Natural killer cell (primary cell): ENCODE data around the gene CNN1. TPM values are rescaled to one million over a fixed set of nuclear protein-coding genes. Genes with fewer than 3 reads are reported as not detected.
A peak's percentile ranks its signal among the peaks of the same experiment; 100 is the strongest.
"Not testable (repeated sequence)": the region's sequence is repeated elsewhere in the genome, so short reads cannot be mapped to it uniquely, and the experiment has no call there.

Experiments used
- ATAC-seq, 3 donors: fragments of 150-1000 bp in 2 of 3; fragments of 200-7000 bp in 1 of 3; cut with Tn5 transposase; 1 replicate in 1 of 3; 2 replicates in 2 of 3; pipeline ENCODE4 v1.10.0; 2021; ENCODE audit warnings: mild to moderate bottlenecking in 2 of 3, moderate library complexity in 2 of 3
- DNase-seq, 2 donors: peaks; one replicate each; pipeline versions ENCODE4 v3.0.0 to v3.0.0-alpha.2; 2013 to 2021; ENCODE audit warnings: mixed read lengths in 1 of 2
- H3K27ac ChIP-seq: one replicate; pipeline ENCODE4 v1.5.1; 2013; ENCODE audit warnings: mild to moderate bottlenecking, low read length
- H3K27me3 ChIP-seq: one replicate; pipeline ENCODE4 v1.6.1; 2013; ENCODE audit warnings: low read length; ENCODE audit not compliant: control insufficient read depth, insufficient read depth
- H3K36me3 ChIP-seq: one replicate; pipeline ENCODE4 v1.6.1; 2013; ENCODE audit warnings: low read length; ENCODE audit not compliant: control insufficient read depth, insufficient read depth
- H3K4me1 ChIP-seq: one replicate; pipeline ENCODE4 v1.6.1; 2013; ENCODE audit warnings: low read length; ENCODE audit not compliant: control insufficient read depth, insufficient read depth
- H3K4me3 ChIP-seq: one replicate; pipeline ENCODE4 v1.5.1; 2013; ENCODE audit warnings: low read length
- H3K9me3 ChIP-seq: one replicate; pipeline ENCODE4 v1.6.1; 2013; ENCODE audit warnings: low read length; ENCODE audit not compliant: control insufficient read depth, insufficient read depth
- H3K27ac Mint-ChIP-seq, 2 donors: one replicate each; pipeline ENCODE4 v1.8.0; 2022; ENCODE audit warnings: mild to moderate bottlenecking in 2 of 2, mixed read lengths in 2 of 2, moderate library complexity in 1 of 2
- H3K27me3 Mint-ChIP-seq, 2 donors: one replicate each; pipeline ENCODE4 v1.8.0; 2022; ENCODE audit warnings: low read depth in 2 of 2, mixed read lengths in 2 of 2
- H3K36me3 Mint-ChIP-seq: one replicate; pipeline ENCODE4 v1.8.0; 2022; ENCODE audit warnings: mixed read lengths
- H3K4me1 Mint-ChIP-seq, 2 donors: one replicate each; pipeline ENCODE4 v1.8.0; 2022; ENCODE audit warnings: mixed read lengths in 2 of 2
- H3K4me3 Mint-ChIP-seq: one replicate; pipeline ENCODE4 v1.8.0; 2022; ENCODE audit warnings: mild to moderate bottlenecking, moderate library complexity, mixed read lengths
- H3K9me3 Mint-ChIP-seq, 2 donors: one replicate each; pipeline ENCODE4 v1.8.0; 2022; ENCODE audit warnings: mixed read lengths in 2 of 2
- CTCF ChIP-seq: fragments of 200-600 bp; IDR thresholded peaks from one replicate; pipeline ENCODE4 v1.8.0; 2022; ENCODE audit warnings: antibody characterized with exemption
- WGBS: methylation state at CpG from one replicate; pipeline ENCODE4 v1.1.7; 2013; ENCODE audit warnings: missing lambda C conversion rate; ENCODE audit not compliant: insufficient coverage; 5-methylcytosine and 5-hydroxymethylcytosine counted together
- intact Hi-C: fragments of 100-400 bp; cut with micrococcal nuclease; formaldehyde crosslinking; loops from one replicate; pipeline ENCODE4 v1.14.2; 2022
- total RNA-seq, 4 donors: library from RNA; stranded (reverse); fragments of 120-200 nt in 1 of 4; gene quantifications; one replicate each; pipeline versions ENCODE4 v1.2.3 to v1.2.4, GENCODE V29; 2013 to 2022

Gene CNN1
- total RNA-seq, 3 donors from 2014 or later (not counting 1 experiment from before 2014, with no cell fraction given), result not detected

GRCh38 chr19:11566164-11566563, 27.5 kb downstream of the CNN1 start:
- H3K27me3 Mint-ChIP-seq, result no peaks in the 10 kb centered on the region
- Histone ChIP-seq H3K9me3 (no peaks in the 10 kb centered on the region), H3K4me3 (no peak overlapping the region), H3K27ac (no peak overlapping the region), H3K36me3 (no peaks in the 10 kb centered on the region), H3K27me3 (no peaks in the 10 kb centered on the region), H3K4me1 (peaks cover 15% of the 10 kb centered on the region)
- H3K9me3 Mint-ChIP-seq, result no peaks in the 10 kb centered on the region
- H3K4me1 Mint-ChIP-seq, result peaks cover 7 to 9% of the 10 kb centered on the region in 2 donors
- peak overlapping the region in 1 of 2 donors; percentile 78 for H3K27ac Mint-ChIP-seq
- intact Hi-C loops, result no loop called here
- no peak for TF ChIP-seq CTCF
- no peaks in the 10 kb centered on the region for H3K36me3 Mint-ChIP-seq
- WGBS, result 85% methylated on average over 2 of the region's 2 CpGs
- no peak for DNase-seq
- no peak for ATAC-seq
- peak overlapping the region; percentile 47 for H3K4me3 Mint-ChIP-seq

- H3K4me1 Mint-ChIP-seq, result peaks cover 7 to 9% of the 10 kb centered on the region in 2 donors
Measured at GRCh38 chr19:11570039-11570462, 31.4 kb downstream of the CNN1 start.

GRCh38 chr19:11573354-11573753, 34.7 kb downstream of the CNN1 start:
- H3K27ac ChIP-seq, intact Hi-C loops, DNase-seq, H3K36me3 Mint-ChIP-seq, H3K9me3 Mint-ChIP-seq, H3K4me1 Mint-ChIP-seq, H3K4me3 Mint-ChIP-seq, H3K27ac Mint-ChIP-seq, H3K36me3 ChIP-seq, ATAC-seq, H3K9me3 ChIP-seq, H3K27me3 ChIP-seq, H3K4me3 ChIP-seq, H3K27me3 Mint-ChIP-seq: not testable (repeated sequence)
- H3K4me1 ChIP-seq, result peaks cover 30% of the 10 kb centered on the region
- WGBS, result 55% methylated on average over 6 of the region's 6 CpGs

More at GRCh38 chr19:11570039-11570462, 31.4 kb downstream of the CNN1 start:
- DNase-seq, result no peak
- Histone ChIP-seq H3K27me3 (no peaks in the 10 kb centered on the region), H3K36me3 (no peaks in the 10 kb centered on the region), H3K27ac (no peak overlapping the region), H3K4me3 (no peak overlapping the region), H3K9me3 (no peaks in the 10 kb centered on the region), H3K4me1 (peaks cover 27% of the 10 kb centered on the region)
- no peaks in the 10 kb centered on the region for H3K36me3 Mint-ChIP-seq
- H3K9me3 Mint-ChIP-seq, result no peaks in the 10 kb centered on the region
- H3K27me3 Mint-ChIP-seq, result no peaks in the 10 kb centered on the region
- intact Hi-C loops, result no loop called here
- H3K27ac Mint-ChIP-seq, result no peak overlapping the region
- no peak for ATAC-seq
- H3K4me3 Mint-ChIP-seq, result no peak overlapping the region
- 70% methylated on average over 5 of the region's 5 CpGs for WGBS
- TF ChIP-seq CTCF, result no peak

GRCh38 chr19:11573763-11574162, 35.1 kb downstream of the CNN1 start:
- WGBS, result 85% methylated on average over 4 of the region's 4 CpGs
- not testable (repeated sequence) for H3K27ac ChIP-seq, DNase-seq

More at GRCh38 chr19:11573763-11574162, 35.1 kb downstream of the CNN1 start:
- H3K27ac Mint-ChIP-seq, H3K4me3 Mint-ChIP-seq, H3K9me3 Mint-ChIP-seq, H3K27me3 Mint-ChIP-seq, intact Hi-C loops, H3K9me3 ChIP-seq, H3K4me1 Mint-ChIP-seq, H3K4me3 ChIP-seq, H3K27me3 ChIP-seq, H3K36me3 ChIP-seq, H3K36me3 Mint-ChIP-seq, ATAC-seq: not testable (repeated sequence)
- H3K4me1 ChIP-seq, result peaks cover 29% of the 10 kb centered on the region
